ENCODE measurements around the gene RADIL.

Gene RADIL

DNA sequence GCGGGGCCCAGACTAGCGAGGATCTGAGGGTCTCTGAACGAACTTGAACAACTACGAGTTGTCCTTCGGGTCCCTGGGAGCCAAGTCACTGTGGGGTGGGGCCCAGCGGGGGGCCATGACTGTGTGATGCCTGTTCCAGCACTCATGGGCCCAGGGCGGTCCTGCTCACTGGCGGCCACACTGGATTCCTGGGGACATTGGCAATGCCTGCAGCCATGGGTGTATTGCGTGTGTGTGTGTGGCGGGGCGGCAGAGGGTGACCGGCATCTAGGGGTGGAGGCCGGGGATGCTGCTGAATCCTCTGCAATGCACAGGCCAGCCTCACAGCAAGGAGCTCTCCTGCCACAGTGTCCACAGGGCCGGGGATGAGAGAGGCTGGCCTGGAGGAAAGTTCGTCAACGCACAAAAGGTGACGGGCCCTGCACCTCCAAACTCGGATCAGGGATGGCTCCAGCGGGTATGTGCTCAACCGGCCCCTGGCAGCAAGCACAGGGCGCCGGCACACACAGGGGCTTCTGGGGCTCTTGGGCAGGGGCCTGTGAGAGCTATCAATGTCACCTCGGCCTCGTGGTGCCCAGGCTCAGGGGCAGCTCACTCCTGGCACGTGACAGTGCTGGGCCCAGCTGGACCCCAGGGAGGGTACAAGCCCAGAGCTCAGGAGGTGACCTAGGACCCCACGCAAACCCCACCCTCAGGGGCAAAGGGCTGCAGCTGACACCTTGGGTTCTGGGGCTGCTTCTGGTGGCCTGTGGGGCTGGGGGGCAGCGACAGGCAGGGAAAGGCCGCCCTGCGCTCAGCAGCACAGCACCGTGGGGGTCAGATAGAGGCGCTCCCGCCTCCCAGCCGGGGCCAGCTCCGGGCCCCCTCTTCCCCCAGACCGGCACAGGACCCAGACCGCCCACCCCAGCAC is 49.6 kb downstream of the RADIL start:
- DNase-seq, result no peak

DNA sequence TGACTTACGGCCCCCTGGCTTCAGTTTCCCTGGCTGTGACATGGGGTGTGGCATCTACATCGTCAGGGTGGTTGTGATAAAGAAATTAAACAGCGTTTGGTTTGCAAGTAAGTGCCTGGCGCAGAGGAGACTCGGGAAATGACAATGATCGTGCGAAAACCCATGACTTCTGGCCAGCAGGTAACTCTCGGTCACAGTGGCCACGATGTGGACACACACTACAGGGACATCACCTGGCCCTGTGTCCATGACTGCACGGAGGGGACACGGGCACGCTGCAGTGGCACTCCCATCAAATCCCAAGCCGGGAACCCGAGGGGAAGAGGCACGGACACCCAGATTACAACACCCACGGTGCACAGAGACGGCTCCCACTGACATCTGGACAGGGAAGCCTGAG is 50.3 kb downstream of the RADIL start:
- no peak for DNase-seq

DNA sequence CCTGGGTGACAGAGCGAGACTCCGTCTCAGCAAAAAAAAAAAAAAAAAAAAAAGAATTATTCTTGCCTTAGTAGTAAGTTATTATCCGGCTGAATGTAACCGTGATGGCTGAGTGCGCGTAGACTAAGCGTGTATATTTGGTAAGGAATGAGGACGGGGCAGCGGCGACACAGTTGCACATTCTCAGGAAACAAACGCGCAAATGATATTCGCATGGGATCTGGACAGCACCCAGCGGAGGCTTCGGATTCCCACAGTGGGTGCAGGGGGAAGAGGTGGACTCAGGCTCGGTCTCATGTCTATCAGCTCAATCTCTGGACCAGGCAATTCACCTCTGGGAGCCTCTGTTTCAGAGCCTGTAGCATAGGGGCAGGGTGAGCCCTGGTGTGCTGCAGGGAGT is 50.8 kb downstream of the RADIL start:
- DNase-seq, result no peak

DNA sequence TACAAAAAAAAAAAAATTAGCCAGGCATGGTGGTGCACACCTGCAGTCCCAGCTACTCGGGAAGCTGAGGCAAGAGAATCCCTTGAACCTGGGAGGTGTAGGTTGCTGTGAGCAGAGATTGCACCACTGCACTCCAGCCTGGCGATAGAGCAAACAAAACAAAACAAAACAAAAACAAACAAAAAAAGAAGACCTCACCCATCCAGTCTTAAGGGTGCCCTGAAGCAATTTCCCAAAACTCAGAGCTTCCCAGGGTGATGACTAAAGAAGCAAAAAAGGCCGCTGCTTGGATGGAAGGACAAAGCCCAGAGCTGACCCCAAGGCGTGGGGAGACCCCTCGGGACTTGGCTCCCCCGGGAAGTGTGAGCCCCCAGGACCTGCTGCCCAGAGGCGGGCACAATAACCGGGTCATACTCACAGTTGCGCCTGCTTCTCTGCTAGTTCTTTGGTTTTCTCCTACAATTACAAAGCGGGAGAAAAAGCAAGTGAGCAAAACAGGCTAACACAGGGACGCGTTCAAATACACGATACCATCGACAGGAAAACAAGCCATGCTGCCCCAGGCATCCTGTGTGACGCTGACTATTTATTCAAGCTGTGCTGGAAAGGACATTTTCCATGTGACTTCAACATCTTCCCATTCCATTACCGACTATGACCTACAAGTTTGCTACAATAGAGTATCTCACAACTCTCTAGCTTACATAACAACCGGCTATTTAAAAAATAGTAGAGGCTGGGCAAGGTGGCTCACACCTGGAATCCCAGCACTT is 51.6 kb downstream of the RADIL start:
- DNase-seq, result no peak

DNA sequence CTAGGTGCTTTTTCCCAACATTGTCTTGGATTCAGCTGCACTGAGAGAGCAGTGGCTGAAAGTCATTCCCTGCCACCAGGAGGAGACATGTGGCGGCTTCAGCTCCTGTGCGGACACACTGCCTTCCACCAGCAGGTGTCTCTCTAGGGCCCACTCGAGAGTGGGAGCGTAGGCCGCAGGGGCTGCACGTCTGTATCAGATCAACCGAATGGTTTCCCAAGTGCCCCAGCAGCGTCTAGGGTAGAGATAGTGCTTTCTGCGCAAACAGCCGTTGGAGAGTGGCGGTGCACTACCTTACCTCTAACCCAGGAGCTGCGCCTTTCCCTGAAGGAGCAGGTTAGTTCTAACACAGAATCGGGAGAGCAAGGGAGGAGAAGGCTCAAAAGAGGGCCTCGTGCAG is 53.3 kb downstream of the RADIL start:
- peak in 27 of 51 donors; percentile 7 to 56 (median 34) for DNase-seq

DNA sequence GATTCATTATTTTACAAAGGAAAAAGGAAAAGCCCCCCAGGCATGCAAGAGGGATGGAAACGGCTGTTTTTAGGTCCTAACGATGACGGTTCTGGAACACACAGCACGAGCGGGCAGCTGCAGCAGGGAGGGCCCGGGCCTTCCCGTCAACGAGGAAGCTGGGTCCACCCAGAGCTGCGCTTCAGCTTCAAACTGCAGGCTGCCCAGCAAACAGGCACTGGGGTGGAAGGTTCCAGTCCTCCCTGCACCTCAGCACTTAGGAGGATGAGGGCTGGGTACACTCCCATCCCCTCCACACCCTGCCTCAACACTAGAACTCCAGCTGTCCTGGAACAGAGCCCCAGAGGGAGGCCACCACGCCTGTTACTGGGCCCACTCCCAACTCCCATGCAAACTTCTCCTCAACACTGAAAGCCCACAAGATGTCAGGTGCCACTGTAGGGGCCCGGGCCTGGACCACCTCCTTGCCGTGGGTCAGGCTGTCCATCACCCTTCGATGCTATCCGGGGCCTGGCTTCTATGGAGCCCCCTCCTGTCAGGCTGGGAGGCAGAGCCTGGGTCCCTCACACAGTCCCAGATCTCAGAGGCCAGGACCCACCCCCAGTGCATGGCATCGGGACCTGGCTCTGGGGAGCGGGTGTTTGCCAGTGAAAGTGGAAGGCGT is 54.7 kb downstream of the RADIL start:
- no peak for DNase-seq

DNA sequence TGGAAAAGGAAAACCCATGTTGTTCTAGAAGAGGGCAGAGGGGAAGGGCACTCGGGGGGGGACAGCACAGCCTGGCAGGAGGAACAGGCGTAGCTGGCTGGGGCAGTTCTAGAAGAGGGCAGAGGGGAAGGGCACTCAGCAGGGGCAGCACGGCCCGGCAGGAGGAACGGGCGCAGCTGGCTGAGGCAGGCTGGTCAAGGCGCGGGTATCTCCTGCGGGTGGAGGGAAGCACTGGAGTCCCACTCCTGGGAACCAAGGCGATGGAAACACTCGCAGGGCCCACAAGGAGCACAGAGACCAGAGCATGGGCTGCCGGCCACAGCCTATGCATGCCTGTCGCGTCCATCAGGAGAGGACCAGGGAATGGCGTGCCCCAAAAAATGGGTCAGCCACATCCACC is 58.4 kb downstream of the RADIL start:
- no peak for DNase-seq

DNA sequence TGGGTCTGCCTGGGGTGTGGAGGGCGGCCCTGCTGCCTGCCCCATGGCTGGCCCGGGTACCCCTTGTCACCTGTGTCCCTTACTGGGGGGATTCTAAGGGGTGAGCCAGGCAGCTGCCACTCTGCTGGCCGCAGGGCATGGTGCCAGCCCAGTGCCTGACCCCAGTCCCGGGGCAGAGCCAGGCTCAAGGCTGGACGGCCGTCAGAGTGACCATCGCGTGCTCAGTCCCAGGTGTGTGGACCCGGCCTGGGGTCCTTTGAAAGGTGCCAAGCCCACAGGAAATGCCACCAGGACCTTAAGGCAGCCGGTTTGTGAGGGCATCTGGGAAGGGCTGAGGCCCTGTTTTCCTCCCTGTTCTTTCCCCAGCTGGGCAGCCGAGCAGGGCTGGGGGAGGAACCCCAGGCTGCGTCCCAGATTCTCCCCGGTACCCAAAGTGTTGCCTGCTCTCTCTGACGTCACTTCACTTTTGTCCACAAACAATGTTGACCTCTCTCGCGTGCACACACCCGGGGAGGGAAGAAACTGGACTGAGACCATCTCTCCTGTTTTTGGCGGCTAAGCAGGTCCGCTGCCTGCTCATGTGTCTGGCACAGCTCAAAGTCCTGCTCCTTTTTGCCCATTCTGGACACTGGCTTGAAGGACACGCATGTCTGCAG is 59.3 kb downstream of the RADIL start:
- DNase-seq, result peak in 14 of 51 donors; percentile 12 to 44 (median 28)

DNA sequence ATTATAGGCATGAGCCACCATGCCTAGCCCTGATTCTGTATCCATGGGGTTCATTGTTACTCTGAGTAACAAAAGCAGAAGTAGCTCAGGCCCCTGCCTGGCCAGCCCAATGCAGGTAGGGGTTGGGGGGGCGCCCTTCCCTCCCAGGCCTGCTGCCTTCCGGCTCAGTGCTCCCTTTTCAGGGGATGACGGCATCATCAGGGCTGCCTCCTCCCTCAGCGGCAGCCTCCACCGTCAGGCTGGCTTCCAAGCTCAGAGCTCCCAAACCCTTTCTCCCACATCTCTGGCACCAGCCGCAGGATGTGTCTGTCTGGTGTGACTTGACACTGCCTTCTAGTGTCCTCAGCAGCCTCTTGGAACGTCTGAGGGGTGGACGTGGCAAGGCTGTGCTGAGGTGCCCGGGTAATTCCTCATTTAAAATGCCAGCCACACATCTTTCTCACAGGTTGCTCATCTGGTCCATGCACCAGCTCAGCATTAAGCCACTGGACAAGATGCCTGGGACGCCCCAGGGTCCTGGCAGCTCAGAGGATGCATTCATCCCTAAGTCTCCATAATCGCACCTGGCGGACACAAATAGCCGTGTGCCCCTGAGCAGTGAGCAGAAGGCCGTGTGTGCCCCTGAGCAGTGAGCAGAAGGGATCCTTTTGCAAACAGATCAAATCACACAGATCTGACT is 59.9 kb downstream of the RADIL start:
- no peak for DNase-seq

DNA sequence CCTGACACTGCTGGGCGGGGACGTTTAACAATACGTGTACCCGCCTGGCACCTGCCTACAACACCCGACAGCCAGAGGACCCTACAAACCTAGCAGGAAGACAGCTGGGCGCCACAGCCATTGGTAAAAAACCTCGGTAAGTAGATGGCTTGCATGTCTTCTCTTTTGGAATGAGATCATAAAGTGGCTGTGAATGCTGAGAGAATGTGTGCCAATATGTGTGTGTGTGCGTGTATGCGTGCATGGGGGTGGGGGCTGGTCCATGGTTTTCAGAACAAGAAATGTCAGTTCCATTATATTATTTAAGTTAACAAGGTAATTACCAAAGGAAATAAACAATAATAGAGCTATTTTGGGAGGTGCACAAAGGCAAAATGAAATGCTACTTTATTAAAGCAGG is 60.8 kb downstream of the RADIL start:
- no peak for DNase-seq

DNA sequence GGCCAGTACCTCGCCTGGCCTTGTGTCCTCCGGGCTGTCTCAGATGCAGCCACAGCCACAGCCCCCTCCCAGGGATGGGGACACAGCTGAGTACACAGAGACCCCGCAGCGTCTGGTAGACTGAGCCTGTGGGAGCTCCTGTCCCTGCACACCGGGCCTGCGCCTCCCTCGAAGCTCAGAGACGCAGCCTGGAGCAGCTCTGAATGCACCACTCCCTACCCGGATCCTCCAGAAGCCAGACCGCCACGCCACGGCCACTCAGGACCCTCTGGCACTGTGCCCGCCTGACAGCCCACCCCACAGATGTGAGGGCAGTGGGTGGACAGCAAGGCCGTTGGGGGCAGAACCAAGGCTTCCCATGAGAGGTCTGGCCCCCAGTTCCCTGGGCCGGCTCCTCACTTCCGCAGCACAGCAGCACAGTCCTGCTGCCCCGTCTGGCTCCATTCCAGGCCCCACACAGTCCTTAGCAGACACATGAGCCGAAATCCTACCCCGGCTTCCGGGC is 62.5 kb downstream of the RADIL start:
- DNase-seq, result no peak

DNA sequence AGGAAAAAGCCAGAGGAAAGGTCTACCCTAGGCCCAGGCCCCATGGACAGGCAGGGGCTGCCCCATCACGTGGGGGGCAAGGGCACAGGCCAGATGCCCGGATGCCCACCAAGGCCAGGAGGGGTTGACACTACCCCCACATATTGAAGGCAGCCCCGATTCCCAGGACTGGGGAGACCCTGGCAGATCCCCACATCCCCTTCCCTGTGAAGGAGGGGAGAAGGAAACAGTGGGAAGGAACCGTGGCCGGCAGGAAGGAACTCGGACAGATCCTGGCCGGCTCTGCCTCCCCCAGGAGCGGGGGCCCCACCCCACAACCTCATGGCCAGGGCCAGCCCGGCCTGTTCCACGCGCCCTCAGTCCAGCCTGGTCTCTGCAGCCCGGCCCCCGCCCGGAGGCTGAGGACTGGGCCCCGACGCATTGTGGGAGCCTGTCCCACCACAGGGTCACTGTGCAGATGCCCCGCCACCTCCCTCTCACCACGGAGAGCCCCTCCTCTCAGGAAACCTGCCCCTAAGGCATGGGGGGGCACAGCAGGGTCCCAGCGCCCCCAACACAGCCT is 63.0 kb downstream of the RADIL start:
- DNase-seq, result no peak

DNA sequence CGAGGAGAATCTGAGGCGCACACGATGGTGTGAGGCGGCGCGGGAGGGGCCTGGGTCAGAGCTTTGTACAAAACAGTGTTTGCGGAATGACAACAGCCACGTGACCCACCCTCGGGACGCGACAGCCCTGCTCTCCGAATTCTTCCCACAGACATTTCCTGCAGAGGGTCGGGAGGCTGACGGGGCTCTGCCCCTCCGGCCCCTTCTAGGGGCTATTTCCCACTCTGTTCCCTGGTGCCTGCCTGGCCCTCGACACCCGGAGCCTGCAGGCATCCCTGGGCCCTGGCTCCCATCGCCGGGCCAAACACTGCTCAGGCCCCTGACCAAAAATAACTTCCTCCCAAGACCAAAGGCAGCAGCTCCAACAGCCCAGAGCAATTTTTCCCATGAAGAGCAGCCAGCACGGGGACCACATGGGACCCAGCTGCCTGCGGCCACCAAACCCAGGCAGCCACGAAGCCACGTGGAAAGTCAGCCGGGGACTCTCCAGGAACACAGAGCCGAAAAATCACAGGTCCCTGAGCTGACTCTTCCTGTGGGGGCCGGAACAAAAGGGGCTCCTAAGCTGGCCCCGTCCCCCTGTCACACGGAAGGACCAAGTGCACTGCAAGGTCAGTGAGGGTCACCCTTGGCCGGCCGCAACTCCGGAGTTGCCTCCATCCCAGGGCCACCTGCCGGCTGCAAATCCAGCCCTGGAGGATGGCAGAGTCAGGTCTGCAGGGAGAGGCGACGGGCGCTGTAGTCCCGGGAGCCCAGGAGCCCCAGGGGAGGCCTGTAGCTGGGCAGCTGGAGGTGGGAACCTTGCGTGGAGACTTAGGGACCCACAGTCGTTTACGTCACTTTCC is 63.7 kb downstream of the RADIL start:
- DNase-seq, result no peak

DNA sequence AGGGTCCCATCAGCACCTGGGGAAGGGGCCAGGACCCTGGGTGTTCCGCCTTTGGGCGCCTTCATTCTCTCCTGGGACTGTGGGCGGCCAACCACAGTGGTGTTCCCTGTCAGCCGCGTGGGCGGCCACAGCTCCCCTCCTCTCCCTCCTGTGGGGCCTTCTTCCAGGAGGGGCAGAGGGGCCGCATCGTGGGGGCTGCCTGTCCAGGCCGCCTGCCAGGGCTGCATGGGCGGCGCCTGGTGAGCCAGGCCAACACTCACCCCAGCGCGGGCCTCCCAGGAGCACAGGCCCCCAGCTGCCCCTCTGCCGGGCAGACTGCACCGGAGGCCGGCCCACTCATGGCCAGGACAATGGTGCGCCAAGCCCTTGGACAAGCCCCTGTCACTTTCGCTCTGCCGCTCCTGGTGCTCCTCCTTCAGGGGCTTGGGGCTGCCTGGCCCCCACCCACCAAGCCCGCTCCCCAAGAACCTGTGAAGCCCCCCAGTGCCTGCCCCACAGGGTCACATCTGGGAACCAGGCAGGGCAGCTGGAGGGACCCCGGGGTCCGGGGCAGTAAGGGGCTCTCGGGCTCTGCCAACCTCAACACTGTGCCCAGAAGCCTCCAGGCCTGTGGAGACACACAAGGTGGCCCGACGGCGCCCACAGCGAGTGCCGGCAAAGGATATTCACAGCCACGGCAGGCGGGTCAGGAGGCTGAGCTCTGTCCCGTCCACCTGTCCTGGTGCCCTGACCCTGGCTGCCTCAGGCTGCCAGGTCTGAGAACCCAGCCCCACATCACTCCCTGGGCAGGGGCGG is 65.3 kb downstream of the RADIL start:
- DNase-seq, result no peak

DNA sequence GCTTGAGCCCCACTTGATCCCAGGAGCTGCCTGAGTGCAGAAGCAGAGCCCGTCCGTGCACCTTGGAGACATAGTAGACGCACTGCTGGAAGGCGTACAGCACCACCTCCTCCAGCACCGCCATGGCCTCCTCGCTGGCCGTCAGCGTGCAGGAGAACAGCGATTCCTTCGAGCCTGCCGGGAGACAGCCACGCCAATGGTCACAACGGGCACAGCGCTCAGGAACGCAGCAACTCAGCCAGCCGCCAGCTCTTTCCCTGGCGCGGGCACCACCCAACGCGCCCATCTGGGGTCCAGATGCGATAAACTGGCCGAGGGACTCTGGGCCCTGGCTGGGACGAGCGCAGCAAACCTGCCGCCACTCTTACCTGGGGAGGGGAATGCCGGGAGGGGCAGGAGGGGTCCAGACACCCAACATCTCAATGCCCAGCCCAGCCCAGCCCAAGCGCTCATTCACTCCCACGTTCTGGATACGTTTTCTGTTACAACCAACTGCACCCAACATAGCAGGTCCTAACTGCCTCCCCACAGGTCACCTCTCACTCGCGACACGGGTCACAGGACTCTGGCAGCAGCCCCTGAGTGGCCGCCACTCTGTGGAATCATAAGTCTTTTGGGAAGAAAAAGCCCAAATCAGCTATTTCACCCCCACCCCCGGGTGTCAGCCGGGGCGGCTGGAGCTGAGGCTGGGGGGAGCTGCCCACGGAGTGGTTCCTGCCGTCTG is 66.2 kb downstream of the RADIL start:
- no peak for DNase-seq

DNA sequence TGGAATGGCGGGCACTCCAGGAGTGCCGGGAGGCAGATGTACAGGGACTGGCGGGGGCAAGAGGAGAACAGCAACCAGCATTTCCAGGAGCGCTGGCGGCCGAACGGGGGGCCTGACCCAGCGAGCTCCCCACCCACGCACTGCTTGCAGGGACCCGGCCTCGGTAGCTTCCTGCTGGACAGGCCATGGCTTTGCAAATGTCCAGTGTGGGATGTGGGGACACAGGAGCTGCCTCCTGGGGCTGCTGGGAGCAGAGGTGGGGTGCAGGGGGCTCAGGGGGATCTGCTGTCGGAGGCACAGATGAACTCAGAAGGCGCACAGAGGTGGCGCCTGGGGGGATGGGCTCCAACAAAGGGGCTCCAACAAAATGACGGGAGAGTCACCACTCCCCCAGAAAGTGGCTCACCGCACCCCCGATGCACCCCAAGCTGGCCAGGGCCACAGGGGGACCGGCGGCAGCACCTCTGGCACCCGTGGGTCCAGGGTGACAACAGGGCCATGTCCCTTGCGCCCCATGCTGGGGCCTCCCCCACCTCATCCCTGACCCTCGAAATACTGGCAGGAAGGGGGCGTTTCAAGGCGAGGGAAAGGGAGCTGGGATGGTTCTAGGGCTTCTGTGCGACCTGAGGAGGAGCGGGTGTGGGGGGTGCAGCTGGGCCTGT is 67.0 kb downstream of the RADIL start:
- DNase-seq, result no peak

All from hypothalamus (tissue), 51 donors.